K562 (cell line): ENCODE data around the gene PPP1R14B. TPM values are rescaled to one million over a fixed set of nuclear protein-coding genes. Genes with fewer than 3 reads are reported as not detected.

Source experiments
- ATAC-seq: fragments of 200-7000 bp; cut with Tn5 transposase; 3 replicates; pipeline ENCODE4 v1.9.1; 2020; ENCODE audit warnings: moderate library complexity
- BruUV-seq: library from RNA; stranded (reverse); fragments of 400-500 nt; replicated peaks from 2 replicates; lab custom pipeline; 2021; lab: Mats Ljungman, UMichigan
- CTCF ChIA-PET: fragments of 300-600 bp; formaldehyde crosslinking; extraction: SDS; loops from one replicate; lab custom pipeline; 2021; ENCODE audit warnings: low intra/inter-chr PET ratio; lab: Yijun Ruan, JAX
- POLR2A ChIA-PET: fragments of 300-600, 350-650 bp; sonication (Branson Sonifier 250); formaldehyde crosslinking; extraction: SDS; loops from one replicate; lab custom pipeline; 2021; ENCODE audit warnings: antibody characterized with exemption, inconsistent platforms; lab: Yijun Ruan, JAX
- DNase-seq, 4 experiments: peaks; one replicate each; pipeline versions ENCODE4 v3.0.0 to v3.0.0-alpha.2; 2011 to 2018; ENCODE audit warnings: low spot score in 3 of 4, mixed read lengths in 3 of 4; ENCODE audit errors: extremely low read depth in 1 of 4
- FAIRE-seq: peaks from 2 replicates; lab custom pipeline; 2011; peaks lifted over from hg19 to GRCh38; lab: Jason Lieb, UNC
- H2AFZ ChIP-seq: 2 replicates; pipeline ENCODE4 v1.6.0; 2011; ENCODE audit warnings: low read depth, low read length, control low read depth, inconsistent platforms
- H3K27ac ChIP-seq: fragments of 200-600 bp; 3 replicates; pipeline ENCODE4 v1.8.0; 2011; ENCODE audit warnings: low read depth, mild to moderate bottlenecking, control low read depth, inconsistent platforms, low read length, moderate library complexity, mixed read lengths; ENCODE audit errors: extremely low read depth
- H3K27me3 ChIP-seq, 2 experiments: fragments of 300-600 bp in 1 of 2; 2 replicates in 1 of 2; 3 replicates in 1 of 2; pipeline versions ENCODE4 v1.6.0 to v1.8.0; 2011; ENCODE audit warnings: inconsistent platforms in 2 of 2, low read length in 2 of 2, mild to moderate bottlenecking in 1 of 2, mixed read lengths in 1 of 2, moderate library complexity in 1 of 2; ENCODE audit not compliant: control insufficient read depth in 2 of 2, insufficient read depth in 2 of 2
- H3K36me3 ChIP-seq: fragments of 300-600 bp; 3 replicates; pipeline ENCODE4 v1.8.0; 2011; ENCODE audit warnings: mild to moderate bottlenecking, low read length, inconsistent platforms; ENCODE audit not compliant: control insufficient read depth, insufficient read depth
- H3K4me1 ChIP-seq, 2 experiments: fragments of 200-600 bp in 1 of 2; replicated peaks in 1 of 2; 2 replicates in 1 of 2; 3 replicates in 1 of 2; pipeline versions ENCODE4 v1.5.1 to v1.8.0; 2011; ENCODE audit warnings: inconsistent platforms in 2 of 2, low read length in 2 of 2, mild to moderate bottlenecking in 1 of 2, mixed read lengths in 1 of 2, moderate library complexity in 1 of 2; ENCODE audit not compliant: control insufficient read depth in 2 of 2, insufficient read depth in 2 of 2
- H3K4me2 ChIP-seq: 2 replicates; pipeline ENCODE4 v1.6.1; 2011; ENCODE audit warnings: low read length, control low read depth, inconsistent platforms, mixed read lengths; ENCODE audit not compliant: insufficient read depth
- H3K4me3 ChIP-seq: fragments of 200-600 bp; sonication (generic), shearing (Covaris generic); 2 replicates; pipeline ENCODE4 v1.5.1; 2016; ENCODE audit warnings: control low read depth, inconsistent platforms
- H3K79me2 ChIP-seq: fragments of 200-600 bp; 3 replicates; pipeline ENCODE4 v1.8.0; 2011; ENCODE audit warnings: low read length, inconsistent platforms; ENCODE audit not compliant: control insufficient read depth, insufficient read depth
- H3K9ac ChIP-seq, 2 experiments: 2 replicates each; pipeline versions ENCODE4 v1.6.0 to v1.6.1; 2011; ENCODE audit warnings: low read depth in 2 of 2, low read length in 2 of 2, control low read depth in 1 of 2, inconsistent platforms in 1 of 2, mild to moderate bottlenecking in 1 of 2, mixed read lengths in 1 of 2; ENCODE audit not compliant: insufficient read depth in 1 of 2
- H3K9me1 ChIP-seq: one replicate; pipeline ENCODE4 v1.6.0; 2011; ENCODE audit warnings: inconsistent platforms, mild to moderate bottlenecking, low read length, moderate library complexity; ENCODE audit not compliant: control insufficient read depth, insufficient read depth
- H3K9me3 ChIP-seq: replicated peaks from 2 replicates; pipeline ENCODE4 v1.5.1; 2011; ENCODE audit warnings: low read depth, low read length, inconsistent platforms; ENCODE audit not compliant: control insufficient read depth, insufficient read depth
- H4K20me1 ChIP-seq: replicated peaks from 2 replicates; pipeline ENCODE4 v1.6.1; 2011; ENCODE audit warnings: low read length, inconsistent platforms, mixed read lengths; ENCODE audit not compliant: control insufficient read depth, insufficient read depth
- ATF1 ChIP-seq, 2 experiments: fragments of 450-650 bp in 1 of 2; IDR thresholded peaks; 2 replicates each; pipeline ENCODE4 v1.6.1; 2016; ENCODE audit warnings: missing compliant biosample characterization in 1 of 2, missing genetic modification characterization in 1 of 2
- ATF3 ChIP-seq, 2 experiments: fragments of 450-650 bp in 1 of 2; sonication (generic) in 1 of 2; formaldehyde crosslinking in 1 of 2; IDR thresholded peaks in 1 of 2; conservative IDR thresholded peaks in 1 of 2; 2 replicates each; pipeline versions ENCODE4 v1.6.1 to v1.8.1; 2016 to 2023; ENCODE audit warnings: mild to moderate bottlenecking in 2 of 2, moderate library complexity in 2 of 2, inconsistent platforms in 1 of 2, missing genetic modification reagents in 1 of 2
- CAMTA2 ChIP-seq: fragments of 250-450 bp; sonication (Bioruptor Pico); conservative IDR thresholded peaks from 2 replicates; pipeline ENCODE4 v1.5.1; 2022
- EGR1 ChIP-seq: fragments of 450-650 bp; conservative IDR thresholded peaks from 2 replicates; pipeline ENCODE4 v1.6.1; 2017; ENCODE audit warnings: mild to moderate bottlenecking
- HMG20B ChIP-seq: fragments of 250-450 bp; sonication (Bioruptor Pico); IDR thresholded peaks from 2 replicates; pipeline ENCODE4 v1.5.0; 2021; ENCODE audit warnings: mild to moderate bottlenecking
- TSC22D4 ChIP-seq: fragments of 450-650 bp; IDR thresholded peaks from 2 replicates; pipeline ENCODE4 v1.6.1; 2016; ENCODE audit warnings: missing genetic modification characterization, missing biosample characterization, control low read depth
- TSHZ1 ChIP-seq: fragments of 250-450 bp; sonication (Bioruptor Pico); IDR thresholded peaks from 2 replicates; pipeline ENCODE4 v1.4.0; 2020; ENCODE audit warnings: mild to moderate bottlenecking, moderate library complexity
- ZBTB12 ChIP-seq: fragments of 250-450 bp; sonication (Bioruptor Pico); IDR thresholded peaks from 2 replicates; pipeline ENCODE4 v1.4.0; 2020
- ZNF175 ChIP-seq: fragments of 200-800 bp; sonication (Bioruptor generic); IDR thresholded peaks from 2 replicates; pipeline ENCODE4 v1.6.1; 2016; ENCODE audit warnings: low read depth, mild to moderate bottlenecking, missing genetic modification characterization, missing compliant biosample characterization
- ZNF696 ChIP-seq: fragments of 250-450 bp; sonication (Bioruptor Pico); conservative IDR thresholded peaks from 2 replicates; pipeline ENCODE4 v1.4.0; 2020; ENCODE audit warnings: mild to moderate bottlenecking, moderate library complexity
- ZNF740 ChIP-seq, 3 experiments: fragments of 200-800 bp in 1 of 3; sonication (Bioruptor generic) in 1 of 3; sonication (generic) in 1 of 3; formaldehyde crosslinking in 1 of 3; IDR thresholded peaks; 2 replicates each; pipeline versions ENCODE4 v1.6.1 to v1.8.0; 2016 to 2022; ENCODE audit warnings: mild to moderate bottlenecking in 2 of 3, missing compliant biosample characterization in 2 of 3, missing genetic modification characterization in 2 of 3, missing genetic modification reagents in 1 of 3
- ZSCAN29 ChIP-seq: fragments of 450-650 bp; IDR thresholded peaks from 2 replicates; pipeline ENCODE4 v1.6.1; 2017
- WGBS: fragments of 100-300 bp; shearing (Covaris generic); methylation state at CpG from one replicate; pipeline ENCODE4 v1.1.6; 2016; ENCODE audit warnings: low coverage, mixed read lengths; ENCODE audit not compliant: insufficient coverage; ENCODE audit errors: missing lambda C conversion rate; 5-methylcytosine and 5-hydroxymethylcytosine counted together
- in situ Hi-C: fragments of 300-500 bp; cut with MboI; formaldehyde crosslinking; loops from 4 replicates; pipeline ENCODE4 v1.15.0; 2018; ENCODE audit warnings: inconsistent platforms, mixed read lengths
- intact Hi-C: fragments of 100-400 bp; cut with micrococcal nuclease; formaldehyde crosslinking; loops from 2 replicates; pipeline ENCODE4 v1.14.2; 2022
- polyA plus RNA-seq, 8 experiments: library from polyadenylated mRNA; depleted of rRNA in 4 of 8; stranded (reverse) in 5 of 8; unstranded in 3 of 8; fragments of >200 nt; fragmentation: Nextera tagmentation in 2 of 8; fragmentation: Illumina TruSeq in 1 of 8; extraction: Ambion mirVana in 2 of 8; extraction: Trizol in 1 of 8; gene quantifications; 2 replicates each; pipeline versions ENCODE4 v1.2.1 to v1.2.3, GENCODE V29; 2011 to 2014; ENCODE audit warnings: inconsistent platforms in 1 of 8, missing spikeins in 1 of 8
- total RNA-seq, 7 experiments: library from RNA; depleted of rRNA in 6 of 7; stranded (reverse); fragments of >200 nt in 6 of 7; fragmentation: Illumina TruSeq in 2 of 7; extraction: Trizol in 2 of 7; gene quantifications; 2 replicates each; pipeline versions ENCODE4 v1.2.1 to v1.2.3, GENCODE V29; 2011 to 2021; ENCODE audit warnings: low replicate concordance in 1 of 7

PPP1R14B gene
- total and polyA plus RNA-seq, 9 of the 15 experiments (the other 6 are each of a cell fraction or from before 2014, with no cell fraction given), result 7.7 to 566 (median 212) TPM

- Histone ChIP-seq H3K4me3 (peak overlapping the region; percentile 99; the same call in 1 of the 2 replicates), H3K27ac (peak overlapping the region; percentile 95), H3K9me3 (no peaks in the 10 kb centered on the region), H3K9me1 (no peaks in the 10 kb centered on the region), H3K36me3 (peaks cover 57% of the 10 kb centered on the region), H4K20me1 (0 out of 2 replicates have a peak, but pooled peaks cover 3% of the 10 kb centered on the region), H3K27me3 (no peaks in the 10 kb centered on the region), H3K4me1 (peaks cover 34 to 79% of the 10 kb centered on the region in 2 experiments), H3K79me2 (peaks cover 60% of the 10 kb centered on the region), H3K9ac (peak overlapping the region; percentile 91 to 97), H3K4me2 (peak overlapping the region; percentile 92), H2AFZ (no peak overlapping the region)
- ChIA-PET POLR2A (interaction anchor here (0.7 to 7.8 kb wide), 13 partner anchors 8 to 135 kb away, joined by 3 to 58 read pairs (median 3); partner anchors contain the start of genes NUDT22, PLCB3 and TRPT1), CTCF (no interaction called here)
- intact Hi-C loops (loop anchor here (10.0 kb wide), 1 partner anchor 61 kb away; the partner anchor contains the start of genes CATSPERZ and ESRRA), in situ Hi-C loops (no loop called here)
- no peak for FAIRE-seq
- WGBS, result 67% methylated on average over 8 of the region's 8 CpGs
- DNase-seq, result peak in 1 of 4 experiments; percentile 51
- no TSS peak for BruUV-seq
- no peak for ATAC-seq
- no peak for TF ChIP-seq TSHZ1 (CRISPR knock-in tag)
- TF ChIP-seq ZSCAN29, result no peak
- TF ChIP-seq ATF1 (CRISPR knock-in tag; IDR thresholded peaks at IDR 0.05), result no peak
- TF ChIP-seq ATF1 (tag; IDR thresholded peaks at IDR 0.05), result no peak
- TF ChIP-seq CAMTA2, result no peak
- no peak for TF ChIP-seq TSC22D4 (tag)
- no peak for TF ChIP-seq ZBTB12
- TF ChIP-seq EGR1, result peak; percentile 76
- no peak for TF ChIP-seq HMG20B (CRISPR knock-in tag)
- no peak for TF ChIP-seq ZNF175
- TF ChIP-seq ATF3 (IDR thresholded peaks at IDR 0.05), result peak; percentile 40; the same call in 1 of the 2 replicates
- TF ChIP-seq ATF3 (CRISPR knock-in tag; conservative IDR thresholded peaks at IDR 0.05), result no peak
- 0 out of 2 replicates have a peak, but pooled peaks have one; percentile 12 for TF ChIP-seq ZNF740 (CRISPR knock-in tag; IDR thresholded peaks at IDR 0.05)
- TF ChIP-seq ZNF740 (tag; IDR thresholded peaks at IDR 0.05), result no peak
- TF ChIP-seq ZNF696, result no peak
Observed at GRCh38 chr11:64243236-64243854, 3.4 kb downstream of the PPP1R14B start.
